Posterior cingulate gyrus (tissue), 11 donors: ENCODE measurements around the gene CAMKK2.
A peak's percentile ranks its signal among the peaks of the same experiment; 100 is the strongest.
"Not testable (repeated sequence)": the region's sequence is repeated elsewhere in the genome, so short reads cannot be mapped to it uniquely, and the experiment has no call there.

Experiments used
- DNase-seq, 10 donors: peaks; one replicate each; pipeline versions ENCODE4 v3.0.0 to v3.0.0-alpha.2; 2020 to 2021; ENCODE audit warnings: mixed read lengths in 3 of 10
- intact Hi-C: fragments of 100-400 bp; cut with DNase I; formaldehyde crosslinking; loops from one replicate; pipeline ENCODE4 v1.15.1; 2023

CAMKK2 gene

DNA sequence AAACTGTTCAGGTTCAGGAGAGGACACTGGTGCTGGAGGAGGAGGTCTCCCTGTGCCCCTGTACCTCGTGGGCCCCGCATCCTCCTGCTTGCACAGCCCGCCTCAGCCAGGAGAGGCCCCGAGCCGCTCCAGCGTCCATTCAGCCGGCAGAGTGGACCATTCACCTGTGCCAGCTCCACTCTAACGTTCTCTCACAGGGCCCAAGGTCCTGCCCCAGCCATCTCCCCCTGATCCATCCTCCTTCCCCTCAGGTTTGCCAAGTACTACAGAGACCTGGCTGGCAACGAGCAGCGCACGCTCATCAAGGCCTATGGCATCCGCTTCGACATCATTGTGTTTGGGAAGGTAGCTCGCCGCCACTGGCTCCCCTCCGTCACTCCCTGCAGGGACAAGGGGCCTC is 64.3 kb downstream of the CAMKK2 start:
- DNase-seq = peak in 2 of 10 donors; percentile 25 to 62
- intact Hi-C loops = no loop called here

DNA sequence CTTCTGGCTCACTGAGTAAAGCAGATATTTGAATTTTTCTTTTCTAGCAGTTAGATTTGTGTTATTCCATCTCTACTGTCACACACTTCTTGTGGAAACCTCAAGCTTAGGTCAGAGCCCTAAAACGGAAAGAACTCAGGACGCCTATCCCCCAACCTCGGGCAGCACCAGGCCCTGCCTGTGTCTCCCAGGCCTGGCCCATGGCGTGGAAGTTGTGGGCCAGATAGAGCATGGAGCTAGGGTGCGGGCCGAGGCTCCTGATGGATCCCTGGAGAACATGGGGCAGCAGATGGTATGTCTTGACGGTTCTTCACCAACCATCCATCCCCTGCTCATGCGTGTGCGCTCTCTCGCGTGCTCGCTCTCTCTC is 66.0 kb downstream of the CAMKK2 start:
- peak in 3 of 10 donors; percentile 24 to 59 (median 38) for DNase-seq
- intact Hi-C loops = loop anchor here (2.0 kb wide), 1 partner anchor 170 kb away; no protein-coding TSS in a partner anchor

DNA sequence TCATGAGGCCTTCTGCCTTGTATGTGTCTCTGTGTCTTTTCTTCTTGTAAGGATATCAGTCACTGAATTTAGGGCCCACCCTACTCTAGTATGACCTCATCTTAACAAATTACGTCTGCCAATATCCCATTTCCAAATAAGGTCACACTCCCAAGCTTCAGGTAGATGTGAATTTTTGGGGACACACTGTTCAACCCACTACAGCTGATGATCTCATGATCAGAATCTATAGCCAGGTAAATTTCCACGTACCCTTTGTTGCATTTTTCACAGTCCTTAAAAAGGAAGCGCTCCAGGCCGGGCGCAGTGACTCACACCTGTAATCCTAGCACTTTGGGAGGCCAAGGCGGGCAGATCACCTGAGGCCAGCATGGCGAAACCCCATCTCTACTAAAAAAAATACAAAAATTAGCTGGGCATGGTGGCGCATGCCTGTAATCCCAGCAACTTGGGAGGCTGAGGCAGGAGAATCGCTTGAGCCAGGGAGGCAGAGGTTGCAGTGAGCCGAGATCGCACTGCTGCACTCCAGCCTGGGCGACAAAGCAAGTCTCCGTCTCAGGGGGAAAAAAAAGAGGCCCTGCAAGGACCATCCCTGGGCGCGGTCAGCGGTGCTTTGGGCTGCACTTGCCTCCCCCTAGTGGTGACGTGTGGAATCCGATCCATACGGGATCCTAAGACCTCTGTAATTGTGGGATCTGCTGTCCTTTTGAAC is 66.5 kb downstream of the CAMKK2 start:
- DNase-seq = peak; percentile 41 to 95 (median 71)
- intact Hi-C loops = loop anchor here (2.0 kb wide), 1 partner anchor 169 kb away; no protein-coding TSS in a partner anchor

DNA sequence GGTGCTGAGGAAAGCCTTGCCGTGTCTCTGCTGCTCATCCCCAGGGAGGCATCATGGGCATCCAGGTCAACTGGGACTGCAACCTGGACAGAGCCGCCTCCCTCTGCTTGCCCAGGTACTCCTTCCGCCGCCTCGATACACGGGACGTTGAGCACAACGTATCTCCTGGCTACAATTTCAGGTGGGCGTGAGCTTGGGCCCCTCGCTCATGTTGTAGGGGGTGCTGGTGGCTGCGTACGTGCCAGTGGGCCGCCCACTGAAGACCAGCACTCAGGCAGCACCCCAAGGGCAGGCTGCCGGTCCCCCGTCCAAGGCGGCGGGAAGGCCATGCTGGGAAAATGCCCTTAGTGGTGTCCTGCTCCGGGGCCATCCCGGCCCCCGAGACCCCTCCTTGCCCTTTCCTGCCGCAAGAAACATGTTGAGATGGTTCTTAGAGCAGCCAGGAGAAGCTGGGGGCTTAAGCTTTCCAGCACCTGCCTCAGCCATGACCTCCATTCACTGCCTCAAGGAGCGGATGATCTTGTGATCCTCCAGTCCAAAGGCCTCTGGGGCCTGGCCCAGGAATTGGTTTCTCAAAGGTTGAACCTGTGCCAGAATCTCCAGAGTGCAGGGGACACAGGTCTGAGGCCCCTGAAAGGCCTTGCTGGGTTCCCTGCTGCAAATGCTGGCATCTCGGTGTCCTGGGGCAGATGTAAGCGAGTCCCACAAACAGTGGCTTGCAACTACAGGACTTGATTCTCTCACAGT is 67.4 kb downstream of the CAMKK2 start:
- intact Hi-C loops = no loop called here
- DNase-seq = peak in 3 of 10 donors; percentile 43 to 77 (median 45)

DNA sequence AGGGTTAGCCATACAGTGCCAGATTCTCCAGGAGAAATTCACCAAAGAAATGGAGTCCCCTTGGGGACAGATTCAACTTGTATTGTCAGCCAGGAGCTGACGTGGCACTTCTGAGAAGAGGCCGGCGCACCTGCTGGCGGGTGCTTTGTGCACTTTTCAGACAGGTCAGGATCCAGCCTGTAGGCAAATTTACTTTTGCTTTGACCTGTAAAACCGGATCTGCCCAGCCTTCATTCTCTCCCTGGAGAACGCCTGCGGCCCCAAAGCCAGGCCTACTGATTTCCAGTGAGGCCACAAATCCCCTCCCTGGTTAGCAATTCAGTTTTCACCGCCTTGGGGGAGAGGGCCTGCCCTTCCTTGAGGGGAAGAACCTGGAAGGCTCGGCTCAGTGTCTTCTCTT is 69.2 kb downstream of the CAMKK2 start:
- intact Hi-C loops = no loop called here
- DNase-seq = peak in 2 of 10 donors; percentile 29 to 52

DNA sequence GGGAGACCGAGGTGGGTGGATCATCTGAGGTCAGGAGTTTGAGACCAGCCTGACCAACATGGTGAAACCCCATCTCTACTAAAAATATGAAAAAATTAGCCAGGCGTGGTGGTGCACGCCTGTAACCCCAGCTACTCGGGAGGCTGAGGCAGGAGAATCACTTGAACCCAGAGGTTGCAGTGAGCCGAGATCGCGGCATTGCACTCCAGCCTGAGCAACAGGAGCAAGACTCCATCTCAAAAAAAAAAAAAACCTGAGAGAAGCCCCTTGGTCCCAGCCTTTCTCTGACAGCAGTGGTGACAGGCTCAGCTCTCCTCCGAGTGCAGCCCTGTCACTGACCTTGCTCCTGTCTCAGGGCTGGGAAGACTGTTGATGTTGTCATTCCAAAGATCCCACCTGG is 69.6 kb downstream of the CAMKK2 start:
- intact Hi-C loops = not testable (repeated sequence)
- DNase-seq = peak in 3 of 10 donors; percentile 24 to 53 (median 41)

DNA sequence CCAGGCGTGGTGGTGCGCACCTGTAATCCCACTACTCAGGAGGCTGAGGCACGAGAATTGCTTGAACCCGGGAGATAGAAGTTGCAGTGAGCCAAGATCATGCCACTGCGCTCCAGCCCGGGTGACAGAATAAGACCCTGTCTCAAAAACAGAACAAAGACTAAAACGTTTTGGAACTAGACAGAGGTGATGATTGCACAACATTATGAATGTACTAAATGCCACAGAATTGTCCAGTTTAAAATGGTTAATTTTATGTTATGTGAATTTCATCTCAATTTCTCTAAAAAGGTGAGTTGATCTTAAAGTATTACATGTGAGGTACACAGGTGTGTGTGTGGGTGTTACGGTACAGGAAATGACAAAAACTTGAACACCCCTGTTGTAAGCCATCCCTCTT is 70.1 kb downstream of the CAMKK2 start:
- intact Hi-C loops = no loop called here
- DNase-seq = peak in 1 of 10 donors; percentile 4

DNA sequence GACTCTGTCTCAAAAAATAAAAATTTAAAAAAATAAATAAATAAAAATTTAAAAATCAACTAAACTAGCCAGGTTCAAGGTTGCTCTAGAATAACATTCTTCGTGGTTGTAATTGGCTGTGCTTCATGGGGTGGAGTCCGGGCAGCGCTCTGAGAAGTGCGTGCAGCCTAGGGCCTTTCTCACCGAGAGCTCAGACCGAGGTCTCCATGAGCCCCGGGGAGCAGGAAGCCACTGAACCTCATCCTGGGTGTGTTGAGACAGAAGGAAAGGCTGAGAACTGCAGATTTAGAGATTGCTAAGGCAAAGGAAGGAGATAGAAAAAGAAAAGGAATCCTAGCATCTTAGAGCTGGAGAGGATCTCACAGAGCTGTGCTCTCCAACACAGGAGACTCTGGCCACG is 71.9 kb downstream of the CAMKK2 start:
- intact Hi-C loops = no loop called here
- peak in 3 of 10 donors; percentile 8 to 46 (median 12) for DNase-seq

DNA sequence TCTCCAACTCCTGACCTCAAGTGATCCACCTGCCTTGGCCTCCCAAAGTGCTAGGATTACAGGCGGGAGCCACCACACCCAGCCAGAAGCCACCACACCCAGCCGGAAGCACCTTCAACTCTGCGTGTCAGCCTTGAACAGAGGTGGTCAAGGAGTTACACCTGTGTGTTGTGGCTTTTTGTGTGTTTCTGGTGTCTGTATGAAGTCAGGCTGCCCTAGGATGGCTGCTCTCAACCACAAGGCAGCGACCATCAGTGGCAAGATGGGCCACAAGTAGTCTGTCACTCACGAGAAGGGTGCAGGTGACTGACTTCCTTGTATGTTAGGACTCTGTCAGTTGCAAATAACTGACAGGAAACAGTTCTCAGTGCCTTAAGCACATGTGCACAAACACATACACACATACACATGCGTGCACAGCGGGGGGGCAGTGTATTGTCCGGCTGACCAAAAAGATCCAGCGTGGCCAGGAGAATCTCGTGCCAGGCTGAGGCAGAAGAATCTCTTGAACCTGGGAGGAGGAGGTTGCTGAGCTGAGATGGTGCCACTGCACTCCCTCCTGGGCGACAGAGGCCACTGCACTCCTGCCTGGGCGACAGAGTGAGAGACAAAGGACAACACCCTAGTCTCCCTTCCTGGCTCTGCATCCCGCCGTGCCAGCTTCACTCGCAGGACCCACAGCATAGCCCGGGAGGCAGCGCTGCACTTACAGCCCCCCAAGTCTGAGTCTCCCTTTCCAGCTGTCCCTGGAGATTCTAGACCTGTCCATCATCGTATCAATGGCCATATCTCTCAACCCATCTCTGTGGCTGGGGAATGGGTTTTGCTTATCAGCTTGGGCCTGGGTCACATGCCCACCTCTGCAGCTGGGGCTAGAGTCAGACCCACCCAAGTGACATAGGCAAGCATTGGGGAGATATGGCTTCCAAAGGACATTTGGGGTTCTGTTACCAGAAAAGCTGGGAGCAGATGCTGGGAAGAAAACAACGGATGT is 72.9 kb downstream of the CAMKK2 start:
- peak in 3 of 10 donors; percentile 63 to 83 (median 83) for DNase-seq
- intact Hi-C loops = no loop called here

DNA sequence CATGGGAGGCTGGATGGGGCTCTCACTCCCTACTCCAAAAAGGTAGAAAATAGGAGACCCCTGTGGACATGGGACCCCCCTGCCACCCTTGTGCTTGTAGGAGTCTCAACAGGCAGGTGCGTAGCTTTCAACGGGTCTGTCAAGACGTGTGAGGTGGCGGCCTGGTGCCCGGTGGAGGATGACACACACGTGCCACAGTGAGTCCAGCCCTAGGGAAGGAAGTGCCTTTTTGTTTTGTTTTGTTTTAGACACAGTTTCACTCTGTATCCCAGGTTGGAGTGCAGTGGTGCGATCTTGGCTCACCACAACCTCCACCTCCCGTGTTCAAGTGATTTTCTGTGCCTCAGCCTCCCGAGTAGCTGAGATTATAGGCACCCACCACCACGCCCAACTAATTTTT is 73.7 kb downstream of the CAMKK2 start:
- intact Hi-C loops = no loop called here
- DNase-seq = peak in 3 of 10 donors; percentile 21 to 72 (median 22)

DNA sequence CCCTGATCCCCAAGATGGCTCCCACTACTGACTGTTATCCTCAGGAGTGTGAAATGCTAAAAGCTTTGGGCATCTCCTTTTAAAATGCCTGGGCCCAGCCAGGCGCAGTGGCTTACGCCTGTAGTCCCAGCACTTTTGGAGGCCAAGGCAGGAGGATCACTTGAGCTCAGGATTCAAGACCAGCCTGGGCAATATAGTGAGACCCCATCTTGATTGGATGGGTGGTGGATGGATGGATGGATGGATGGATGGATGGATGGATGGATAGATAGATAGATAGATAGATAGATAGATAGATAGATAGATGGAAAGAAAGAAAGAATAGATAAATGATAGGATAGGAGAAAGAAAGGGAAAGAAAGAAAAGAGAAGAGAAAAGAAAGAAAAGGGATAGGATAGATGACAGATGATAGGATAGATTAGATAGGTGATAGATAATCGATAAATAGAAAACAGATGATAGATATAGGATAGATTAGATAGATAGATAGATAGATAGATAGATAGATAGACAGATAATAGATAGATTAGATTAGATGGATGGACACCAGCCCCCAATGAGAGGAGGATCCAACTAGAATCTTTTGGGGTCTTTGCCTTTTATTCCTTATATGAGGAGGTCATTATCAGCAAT is 77.0 kb downstream of the CAMKK2 start:
- intact Hi-C loops = no loop called here
- no peak for DNase-seq

DNA sequence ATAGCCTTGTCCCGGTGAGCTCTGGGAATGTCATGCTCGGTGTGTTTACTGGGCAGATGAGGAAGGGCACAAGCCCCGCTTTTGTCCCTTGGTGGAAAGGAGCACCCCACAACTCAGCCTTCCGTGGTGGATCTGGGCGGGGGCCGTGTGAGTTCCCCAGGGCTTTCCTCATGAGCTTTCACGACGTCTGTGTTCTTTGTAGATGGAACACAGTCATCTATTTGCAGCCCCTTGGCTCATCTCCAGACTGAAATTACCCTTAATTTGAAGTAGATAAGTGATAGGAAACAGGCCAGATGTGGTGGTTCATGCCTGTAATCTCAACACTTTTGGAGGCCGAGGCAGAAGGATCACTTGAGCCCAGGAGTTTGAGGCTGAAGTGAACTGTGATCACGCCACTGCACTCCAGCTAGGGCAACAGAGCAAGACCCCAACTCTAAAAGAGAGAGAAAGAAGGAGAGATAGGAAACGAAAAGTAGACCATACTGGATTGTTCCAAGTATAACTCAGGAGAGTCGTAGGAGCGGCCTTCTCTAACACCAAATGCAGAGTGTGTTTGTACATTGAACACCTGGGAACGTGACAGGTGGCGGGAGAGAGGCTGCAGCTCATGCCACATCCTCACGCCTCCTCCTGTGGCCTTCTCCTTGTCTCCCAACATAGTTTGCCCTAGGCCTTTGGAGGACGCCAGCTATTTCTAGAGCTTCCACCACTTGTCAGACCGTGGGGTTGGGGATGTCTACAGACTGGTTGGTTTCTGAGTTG is 77.7 kb downstream of the CAMKK2 start:
- intact Hi-C loops = no loop called here
- peak in 3 of 10 donors; percentile 10 to 39 (median 26) for DNase-seq

DNA sequence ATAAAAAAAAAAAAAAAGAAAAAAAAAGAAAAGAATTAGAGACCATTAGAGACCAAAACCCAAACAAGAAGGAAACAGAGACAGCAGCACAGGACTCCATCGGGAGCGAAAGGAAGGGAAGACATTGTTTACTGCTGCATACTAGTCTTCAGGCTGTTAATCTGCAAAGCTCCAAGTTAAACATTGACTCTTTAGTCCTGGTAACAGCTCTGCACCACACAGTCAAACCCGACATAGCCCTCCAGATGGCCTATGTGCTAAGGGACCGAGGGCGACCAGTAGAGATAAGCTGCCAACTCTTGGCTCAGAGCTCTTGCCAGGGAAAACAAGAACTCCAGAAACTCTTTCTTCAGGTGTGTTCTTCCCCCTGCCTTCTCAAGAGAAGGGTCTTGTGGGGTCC is 78.7 kb downstream of the CAMKK2 start:
- DNase-seq = peak in 1 of 10 donors; percentile 5
- intact Hi-C loops = no loop called here

DNA sequence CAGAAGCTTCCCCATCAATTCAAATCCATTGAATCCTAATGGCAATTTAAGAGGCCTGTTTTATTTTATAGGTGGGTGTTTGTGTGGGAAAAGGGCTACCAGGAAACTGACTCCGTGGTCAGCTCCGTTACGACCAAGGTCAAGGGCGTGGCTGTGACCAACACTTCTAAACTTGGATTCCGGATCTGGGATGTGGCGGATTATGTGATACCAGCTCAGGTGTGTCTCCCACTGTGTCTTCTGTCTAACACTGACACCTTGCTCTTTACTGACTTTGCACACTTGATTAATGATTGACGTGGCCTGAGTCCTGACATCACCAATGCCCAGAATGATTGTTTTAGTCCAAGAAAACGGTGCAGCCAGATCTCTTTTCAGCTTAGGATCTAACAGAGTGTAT is 79.4 kb downstream of the CAMKK2 start:
- DNase-seq = peak in 2 of 10 donors; percentile 3 to 10

DNA sequence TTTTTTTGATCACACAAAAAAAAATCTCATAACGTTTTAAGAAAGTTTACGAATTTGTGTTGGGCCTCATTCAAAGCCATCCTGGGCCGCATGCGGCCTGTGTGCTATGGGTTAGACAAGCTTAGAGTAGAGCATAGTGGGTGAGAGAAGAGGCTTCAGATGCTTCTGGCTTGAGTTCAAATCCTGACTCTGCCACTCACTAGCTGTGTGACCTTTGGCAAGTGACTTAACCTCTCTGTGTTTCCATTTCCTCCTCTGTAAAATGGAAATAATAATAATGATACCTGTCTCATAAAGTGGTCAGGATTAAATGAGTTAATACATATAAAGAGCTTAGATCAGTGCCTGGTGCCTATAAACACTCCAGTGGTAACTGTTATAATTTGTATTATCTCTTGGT is 80.4 kb downstream of the CAMKK2 start:
- peak in 1 of 10 donors; percentile 29 for DNase-seq
- intact Hi-C loops = no loop called here

More for the DNA sequence above, 79.4 kb downstream of the CAMKK2 start:
- intact Hi-C loops = no loop called here

DNA sequence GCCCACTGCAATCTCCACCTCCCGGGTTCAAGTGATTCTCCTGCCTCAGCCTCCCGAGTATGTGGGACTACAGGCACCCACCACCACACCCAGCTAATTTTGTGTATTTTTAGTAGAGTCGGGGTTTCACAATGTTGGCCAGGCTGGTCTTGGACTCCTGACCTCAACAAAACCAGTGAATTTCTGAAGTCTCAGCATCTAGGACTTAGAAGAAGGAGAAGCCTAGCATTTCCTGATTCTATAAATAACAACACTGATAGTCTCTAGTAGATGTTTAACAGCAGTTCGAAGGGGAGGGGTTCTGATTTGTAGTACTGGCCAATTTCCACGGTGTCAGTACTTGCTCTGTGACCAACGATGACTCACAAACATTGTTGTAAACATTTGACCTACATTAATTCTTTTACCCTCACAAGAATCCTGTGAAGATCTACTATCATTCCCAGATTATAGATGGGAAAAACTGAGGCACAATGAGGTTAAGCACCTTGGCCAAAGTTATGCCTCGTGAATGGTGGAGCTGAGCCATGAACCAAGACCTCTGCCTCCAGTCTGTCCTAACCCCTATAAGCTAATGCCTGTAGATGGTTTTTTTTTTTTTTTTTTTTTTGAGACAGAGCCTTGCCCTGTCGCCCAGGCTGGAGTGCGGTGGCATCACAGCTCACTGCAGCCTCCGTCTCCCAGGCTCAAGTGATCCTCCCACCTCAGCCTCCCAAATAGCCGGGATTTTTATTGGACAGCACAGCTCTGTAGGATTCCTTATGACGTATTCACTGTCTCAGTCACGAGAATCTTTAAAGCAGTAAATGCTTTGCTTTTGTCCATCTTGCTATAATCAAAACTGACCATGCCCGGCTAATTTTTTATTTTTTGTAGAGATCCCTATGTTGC is 81.4 kb downstream of the CAMKK2 start:
- peak in 2 of 10 donors; percentile 6 to 18 for DNase-seq
- intact Hi-C loops = no loop called here

DNA sequence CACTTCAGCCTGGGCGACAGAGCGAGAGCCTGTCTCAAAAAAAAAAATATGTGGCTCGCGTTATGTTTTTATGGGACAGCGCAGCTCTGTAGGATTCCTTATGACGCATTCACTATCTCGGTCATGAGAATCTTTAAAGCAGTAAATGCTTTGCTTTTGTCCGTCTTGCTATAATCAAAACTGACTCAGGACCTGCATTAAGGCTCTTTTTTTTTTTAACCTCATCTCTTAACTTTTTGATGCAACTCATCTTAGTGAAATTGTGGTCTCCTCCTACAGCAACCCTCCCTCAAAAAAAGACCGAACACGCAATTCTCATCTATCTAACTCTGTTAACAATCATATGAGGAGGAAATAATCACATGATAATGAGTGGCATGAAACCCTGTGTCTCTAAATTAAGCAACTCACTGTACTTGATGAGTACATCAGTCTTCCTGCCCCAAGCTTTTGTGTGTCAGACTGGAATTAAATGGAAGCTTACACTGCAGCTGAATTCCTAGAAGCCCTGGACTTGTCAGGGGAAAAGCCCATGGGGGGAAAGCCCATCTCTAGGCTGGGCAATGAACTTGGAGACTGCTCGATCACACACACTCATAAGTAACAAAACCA is 82.2 kb downstream of the CAMKK2 start:
- no peak for DNase-seq
- intact Hi-C loops = no loop called here

DNA sequence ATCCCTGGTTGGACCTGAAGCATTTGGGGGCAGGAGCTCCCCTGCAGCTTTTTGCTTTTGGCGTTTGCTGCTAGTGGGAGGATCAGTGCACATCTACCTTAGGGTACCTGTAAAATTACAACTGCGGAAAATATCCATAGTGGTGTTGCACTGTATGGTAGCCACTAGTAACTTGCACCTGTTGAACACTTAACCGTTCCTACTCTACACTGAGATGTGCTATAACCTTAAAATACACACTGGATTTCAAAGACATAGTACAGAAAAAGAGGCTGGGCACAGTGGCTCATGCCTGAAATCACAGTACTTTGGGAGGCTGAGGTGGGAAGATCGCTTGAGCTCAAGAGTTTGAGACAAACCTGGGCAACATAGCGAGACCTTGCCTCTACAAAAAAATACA is 83.6 kb downstream of the CAMKK2 start:
- intact Hi-C loops = no loop called here
- no peak for DNase-seq
